Fibroblast of lung (primary cell): ENCODE results near the gene CFAP47.

ENCODE experiments used
- EZH2 ChIP-seq: IDR thresholded peaks from 2 replicates; pipeline ENCODE4 v1.5.1; 2012; ENCODE audit warnings: low read length, control low read depth, mild to moderate bottlenecking; ENCODE audit errors: missing control alignments
- TF ChIP-seq, protein P1 (sequence below), 2 donors: IDR thresholded peaks in 1 of 2; conservative IDR thresholded peaks in 1 of 2; 1 replicate in 1 of 2; 2 replicates in 1 of 2; pipeline ENCODE4 v1.5.1; 2011 to 2012; ENCODE audit warnings: low read length in 2 of 2, control low read depth in 1 of 2, inconsistent platforms in 1 of 2, low read depth in 1 of 2, mild to moderate bottlenecking in 1 of 2

DNA sequence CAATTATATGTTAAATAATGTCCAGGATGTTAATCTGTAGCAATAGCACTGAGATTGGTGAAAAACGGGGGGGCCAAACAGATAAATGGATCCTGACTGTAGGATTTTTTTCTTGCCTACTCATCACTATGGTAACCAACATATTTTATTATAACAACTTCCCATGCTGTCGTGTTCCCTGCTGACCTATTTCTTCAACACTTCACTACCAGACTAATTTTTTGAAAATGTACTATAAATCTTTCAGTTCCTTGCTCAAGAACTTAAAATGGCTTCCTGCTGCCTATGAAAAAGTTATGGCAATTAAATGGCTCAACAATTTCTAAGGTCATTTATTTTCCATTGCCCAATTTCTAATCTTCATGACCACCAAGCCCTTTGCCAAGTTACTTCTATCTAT, 38.9 kb upstream of the CFAP47 start:
- TF ChIP-seq, protein P1, sequence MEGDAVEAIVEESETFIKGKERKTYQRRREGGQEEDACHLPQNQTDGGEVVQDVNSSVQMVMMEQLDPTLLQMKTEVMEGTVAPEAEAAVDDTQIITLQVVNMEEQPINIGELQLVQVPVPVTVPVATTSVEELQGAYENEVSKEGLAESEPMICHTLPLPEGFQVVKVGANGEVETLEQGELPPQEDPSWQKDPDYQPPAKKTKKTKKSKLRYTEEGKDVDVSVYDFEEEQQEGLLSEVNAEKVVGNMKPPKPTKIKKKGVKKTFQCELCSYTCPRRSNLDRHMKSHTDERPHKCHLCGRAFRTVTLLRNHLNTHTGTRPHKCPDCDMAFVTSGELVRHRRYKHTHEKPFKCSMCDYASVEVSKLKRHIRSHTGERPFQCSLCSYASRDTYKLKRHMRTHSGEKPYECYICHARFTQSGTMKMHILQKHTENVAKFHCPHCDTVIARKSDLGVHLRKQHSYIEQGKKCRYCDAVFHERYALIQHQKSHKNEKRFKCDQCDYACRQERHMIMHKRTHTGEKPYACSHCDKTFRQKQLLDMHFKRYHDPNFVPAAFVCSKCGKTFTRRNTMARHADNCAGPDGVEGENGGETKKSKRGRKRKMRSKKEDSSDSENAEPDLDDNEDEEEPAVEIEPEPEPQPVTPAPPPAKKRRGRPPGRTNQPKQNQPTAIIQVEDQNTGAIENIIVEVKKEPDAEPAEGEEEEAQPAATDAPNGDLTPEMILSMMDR (conservative IDR thresholded peaks at IDR 0.05 in 1 of 2, IDR thresholded peaks at IDR 0.05 in 1 of 2; ENCODE audit: low read depth in 1 of 2, low read length in 2 of 2), result no peak
- no peak for TF ChIP-seq EZH2
